ENCODE results near the gene MACROD2.

The MACROD2 gene

DNA sequence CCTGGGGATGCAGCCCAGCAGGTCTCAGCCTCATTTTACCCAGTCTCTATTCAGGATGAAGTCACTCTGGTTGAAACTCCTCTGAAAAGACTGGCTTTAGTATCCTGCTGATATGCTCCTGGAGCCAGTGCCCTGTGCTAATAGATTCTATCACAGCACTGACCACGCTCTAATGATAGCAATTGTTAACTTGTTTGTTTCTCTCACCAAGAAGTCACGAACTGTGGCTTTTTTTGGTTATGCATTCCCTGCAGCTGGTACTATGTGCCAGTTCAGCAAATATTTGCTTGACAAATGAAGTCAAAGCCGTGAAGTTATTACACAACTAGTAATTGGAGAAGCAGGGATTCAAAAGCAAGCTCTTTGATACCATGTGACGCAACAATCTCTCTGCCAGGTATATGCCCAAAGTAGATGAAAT lies 1823.3 kb downstream of the MACROD2 start:
- peak; percentile 54 for DNase-seq (ENCODE audit: low spot score)

DNA sequence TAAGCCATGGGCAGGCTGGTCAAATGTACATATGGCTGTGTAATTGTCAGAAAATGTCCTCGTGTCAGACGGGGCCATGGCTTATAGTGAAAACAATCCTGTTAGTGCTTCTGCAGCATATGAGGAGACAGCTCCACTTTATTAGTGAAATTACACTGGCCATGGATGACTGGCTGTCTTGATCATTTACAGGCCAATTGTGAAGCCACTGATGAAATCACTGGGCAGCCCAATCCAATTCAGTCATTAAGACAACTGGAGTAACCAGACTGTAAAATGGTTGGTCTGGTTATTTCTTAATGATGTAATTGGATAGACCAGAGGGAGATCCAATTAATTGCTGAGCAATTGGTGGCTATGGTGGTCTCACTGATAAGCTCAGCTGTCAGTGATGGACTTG lies 1828.4 kb downstream of the MACROD2 start:
- peak; percentile 37 for DNase-seq (ENCODE audit: low spot score)

DNA sequence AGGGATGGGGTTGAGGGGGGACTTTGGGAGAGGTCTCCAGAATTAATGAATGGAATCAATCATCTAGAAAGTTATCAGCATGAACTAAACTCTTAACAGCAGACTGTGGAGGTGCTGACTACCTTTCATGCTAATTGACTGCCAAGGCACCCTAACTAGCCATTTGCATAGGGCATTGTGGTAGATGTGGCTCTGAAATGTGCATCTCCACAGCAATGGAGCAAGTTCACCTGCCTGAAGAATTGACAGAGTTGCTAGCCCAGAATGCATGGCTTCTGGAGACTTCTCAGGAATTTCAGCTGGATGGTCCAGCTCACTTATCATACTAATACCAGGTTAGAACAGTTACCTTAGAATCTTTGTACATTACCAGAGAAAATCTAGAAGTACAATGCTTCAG lies 1832.3 kb downstream of the MACROD2 start:
- DNase-seq (ENCODE audit: low spot score) = no peak

DNA sequence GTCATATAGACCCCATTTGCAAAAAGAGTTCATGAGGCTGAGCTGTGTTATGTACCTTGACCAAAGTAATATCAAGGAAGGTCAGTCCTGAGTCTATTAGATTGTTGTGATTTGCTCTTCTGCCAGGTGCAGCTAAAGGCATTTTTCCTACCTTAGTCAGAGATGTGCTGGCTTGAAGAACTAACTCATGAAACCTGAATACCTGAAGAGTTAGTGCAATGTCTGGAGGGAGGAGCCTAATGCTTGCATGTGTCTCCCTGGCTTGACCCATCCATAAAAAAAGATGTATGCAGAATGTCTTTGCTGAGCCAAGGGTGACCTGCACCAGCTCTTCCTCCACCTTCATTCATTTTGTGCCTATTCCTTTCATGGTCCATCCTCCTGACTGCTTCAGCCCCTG lies 1835.9 kb downstream of the MACROD2 start:
- DNase-seq (ENCODE audit: low spot score) = peak; percentile 83

DNA sequence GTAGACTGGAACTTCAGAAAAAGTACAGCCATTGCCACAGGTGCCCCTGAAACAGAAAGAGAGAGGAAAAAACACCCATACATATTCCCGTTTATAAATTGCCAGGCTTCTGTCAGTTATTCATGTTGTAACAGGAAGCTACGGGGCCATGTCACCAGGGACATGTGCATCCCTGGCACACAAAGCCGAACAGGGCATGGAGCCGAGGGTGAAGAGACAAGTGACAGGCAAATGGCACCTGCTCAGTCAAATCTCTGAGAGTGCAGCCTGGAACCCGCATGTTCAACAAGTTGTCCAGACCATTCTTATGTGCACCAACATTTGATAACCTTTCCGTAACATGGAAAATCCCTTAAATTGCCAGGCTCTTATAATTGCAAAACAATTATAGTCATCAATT lies 1837.2 kb downstream of the MACROD2 start:
- DNase-seq (ENCODE audit: low spot score) = no peak

DNA sequence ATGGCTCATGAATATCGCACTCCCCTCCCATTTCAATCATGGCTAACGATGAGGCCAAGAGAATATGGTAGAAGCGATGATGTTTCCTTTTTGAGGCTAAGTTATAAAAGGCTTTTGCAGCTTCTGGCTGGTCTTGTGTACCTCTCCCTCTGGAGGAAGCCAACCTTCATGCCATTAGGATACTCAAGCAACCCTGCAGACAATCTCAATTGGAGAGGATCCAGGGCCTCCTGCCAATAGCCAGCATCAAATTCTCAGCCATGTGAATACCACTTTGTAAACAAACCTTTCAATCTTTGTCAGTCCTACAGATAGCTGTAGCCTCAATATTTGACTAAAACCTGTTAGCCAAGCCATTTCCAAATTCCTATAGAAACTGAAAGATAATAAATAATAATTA lies 1839.5 kb downstream of the MACROD2 start:
- no peak for DNase-seq (ENCODE audit: low spot score)

DNA sequence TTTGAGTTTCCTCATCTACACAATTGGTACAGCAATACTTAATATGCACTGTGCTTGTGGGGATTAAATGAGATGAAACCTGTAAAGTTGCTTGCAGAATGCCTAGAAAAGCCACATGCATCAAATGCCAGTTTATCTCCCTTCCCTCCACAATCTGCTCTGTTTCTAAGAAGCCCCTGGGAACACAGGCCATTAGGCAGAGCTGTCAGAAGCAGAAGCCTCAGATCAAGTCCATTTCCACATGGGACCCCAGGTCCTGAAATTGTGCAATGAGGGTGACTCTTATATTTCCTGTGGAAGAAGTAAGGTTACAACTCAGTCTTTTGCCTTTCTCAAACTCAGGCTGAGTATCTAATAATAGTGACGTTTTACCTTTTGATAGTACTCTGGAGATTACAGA lies 1840.5 kb downstream of the MACROD2 start:
- no peak for DNase-seq (ENCODE audit: low spot score)

DNA sequence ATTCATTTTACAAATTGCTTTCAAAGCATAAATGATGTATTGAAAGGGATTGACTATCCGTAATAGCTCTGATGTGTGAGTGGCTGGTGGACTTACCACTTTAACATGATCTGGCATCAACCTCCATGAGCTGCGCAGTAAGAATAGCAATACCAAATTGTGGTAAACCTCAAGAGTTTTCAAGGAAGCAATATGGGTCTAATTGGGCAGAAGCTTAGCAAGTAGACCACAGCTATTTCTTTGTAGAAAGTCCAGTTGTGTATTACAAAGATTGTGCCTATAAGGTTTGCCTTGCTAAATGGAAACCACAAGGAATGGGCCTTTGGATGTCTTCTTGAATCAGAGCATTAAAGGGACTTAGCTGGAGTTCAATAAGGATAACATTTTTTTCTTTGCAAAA lies 1841.3 kb downstream of the MACROD2 start:
- no peak for DNase-seq (ENCODE audit: low spot score)

DNA sequence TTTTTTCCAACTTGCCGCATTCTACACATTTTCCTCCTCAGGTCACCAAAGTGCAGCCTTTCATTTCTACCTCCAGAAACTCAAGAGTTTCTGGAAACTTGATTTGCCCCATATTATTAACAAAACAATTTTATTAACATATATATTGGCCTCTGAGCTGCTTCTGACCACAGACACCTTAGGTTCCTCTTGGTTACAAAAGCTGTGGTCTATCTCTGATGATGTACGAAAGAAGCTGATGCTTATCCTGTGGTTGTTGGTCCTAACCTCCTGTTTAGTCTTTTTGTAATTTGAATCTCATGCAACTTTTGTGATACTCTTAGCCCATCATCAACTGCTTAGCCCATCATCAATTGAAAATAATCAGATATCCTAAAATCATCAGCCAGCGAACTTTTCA lies 1842.2 kb downstream of the MACROD2 start:
- no peak for DNase-seq (ENCODE audit: low spot score)

DNA sequence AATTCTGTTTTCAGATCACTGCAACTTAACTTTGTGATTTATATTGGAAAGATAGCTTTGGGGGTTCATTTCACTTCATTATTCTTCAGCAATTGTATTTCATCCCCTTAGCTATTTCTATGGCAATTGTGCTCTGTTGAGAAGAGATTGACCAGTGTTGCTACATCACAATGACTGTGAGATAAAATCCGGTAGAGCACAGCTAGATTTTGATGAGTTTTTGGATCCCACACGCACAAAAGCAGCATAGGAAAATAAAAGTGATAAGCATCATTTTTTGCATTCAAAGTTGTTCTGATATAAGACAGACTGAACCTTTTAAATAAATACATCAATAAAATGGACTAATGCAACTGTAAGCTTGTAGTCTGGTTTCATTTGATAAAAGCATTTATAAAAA lies 1843.2 kb downstream of the MACROD2 start:
- DNase-seq (ENCODE audit: low spot score) = no peak

DNA sequence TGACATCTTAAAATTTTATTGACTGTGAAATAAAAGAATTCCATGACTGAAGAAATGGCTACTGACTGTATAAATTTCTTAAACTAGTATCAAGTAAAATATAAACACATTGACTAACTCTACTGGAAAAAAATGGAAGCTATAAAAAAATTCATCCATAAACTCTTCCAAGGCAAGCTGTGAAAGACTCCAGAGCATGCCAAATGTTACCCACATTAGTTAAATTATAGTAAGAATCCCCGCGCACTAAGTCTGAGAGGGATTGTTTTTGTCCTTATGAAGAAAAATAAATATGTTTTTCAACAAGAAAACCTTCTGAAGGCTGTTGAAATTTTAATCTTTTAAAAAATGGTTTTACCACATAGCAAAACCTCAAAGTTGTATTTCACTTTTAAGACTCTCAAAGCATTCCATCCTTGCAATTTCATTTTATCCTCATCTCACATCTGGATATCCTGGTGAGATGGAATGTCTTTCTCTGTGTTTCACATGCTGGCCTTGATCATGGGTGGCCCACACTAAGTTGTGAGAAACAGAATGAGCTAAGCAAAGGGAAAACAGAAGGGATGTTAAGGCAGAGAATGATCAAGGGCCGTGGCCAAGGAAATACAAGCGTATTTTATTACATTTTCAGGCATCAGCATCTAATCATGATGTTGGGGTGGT lies 1845.5 kb downstream of the MACROD2 start:
- no peak for DNase-seq (ENCODE audit: low spot score)

DNA sequence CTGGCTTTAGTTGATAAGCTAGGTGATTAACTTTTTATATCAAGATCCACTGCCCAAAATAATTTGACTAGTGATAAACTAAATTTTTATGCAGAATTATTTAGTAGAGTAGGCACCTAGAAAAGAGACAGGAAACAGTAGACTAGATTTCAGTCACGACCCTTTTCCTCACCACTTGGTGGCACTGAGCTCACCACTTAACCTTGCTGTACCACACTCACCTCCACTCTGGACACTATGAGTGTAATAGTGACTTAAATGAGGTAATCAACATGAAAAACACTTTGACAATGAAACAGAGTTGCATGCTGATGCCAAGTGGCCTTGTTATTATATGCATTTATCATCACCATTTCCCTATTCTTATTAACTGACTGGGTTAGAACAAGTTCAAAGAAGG lies 1847.6 kb downstream of the MACROD2 start:
- DNase-seq (ENCODE audit: low spot score) = peak; percentile 29

DNA sequence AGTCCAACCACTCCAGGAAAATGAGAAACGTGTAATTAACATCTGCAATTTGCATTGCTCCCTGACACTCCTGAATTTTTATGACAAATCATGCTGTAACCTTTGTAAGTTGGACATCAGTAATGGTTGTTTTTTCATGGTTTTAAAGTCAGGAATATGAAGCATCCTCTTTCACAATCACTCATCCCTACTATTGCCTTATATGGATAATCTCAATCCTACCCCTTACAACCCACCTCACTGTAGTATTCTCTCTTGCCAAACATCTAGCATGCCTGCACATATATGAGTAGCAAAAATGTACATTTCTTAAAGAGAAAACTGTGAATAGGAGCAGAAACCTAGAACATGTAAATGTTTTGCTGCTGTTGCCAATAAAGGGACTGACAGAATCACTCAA lies 1848.5 kb downstream of the MACROD2 start:
- DNase-seq (ENCODE audit: low spot score) = no peak

DNA sequence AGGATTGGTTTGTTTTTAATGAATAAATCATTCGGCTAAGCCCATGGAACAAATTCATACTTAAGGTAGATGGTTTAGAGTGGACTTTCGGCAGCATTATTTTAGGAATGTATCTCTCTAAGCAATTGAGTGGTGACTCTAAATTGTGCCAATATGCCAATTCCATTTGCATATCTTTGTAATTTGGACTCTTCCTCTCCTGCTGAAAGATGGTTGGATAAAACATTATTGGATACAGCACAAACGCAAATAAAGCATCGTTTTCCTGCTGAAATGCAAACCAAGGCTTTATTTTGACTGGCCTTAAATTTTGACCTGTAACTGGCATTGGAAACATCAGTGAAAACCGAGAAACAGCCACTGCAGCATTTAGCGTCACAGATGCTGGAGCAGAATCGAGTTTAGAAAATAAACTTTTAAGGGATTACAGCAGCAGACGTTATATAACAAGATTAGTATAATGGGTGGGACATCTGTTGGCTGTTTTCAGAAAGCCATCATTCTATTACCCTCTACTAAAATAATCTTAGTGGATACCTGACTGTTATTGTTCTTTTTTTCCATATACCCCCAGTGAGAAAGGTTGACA lies 1852.0 kb downstream of the MACROD2 start:
- no peak for DNase-seq (ENCODE audit: low spot score)

DNA sequence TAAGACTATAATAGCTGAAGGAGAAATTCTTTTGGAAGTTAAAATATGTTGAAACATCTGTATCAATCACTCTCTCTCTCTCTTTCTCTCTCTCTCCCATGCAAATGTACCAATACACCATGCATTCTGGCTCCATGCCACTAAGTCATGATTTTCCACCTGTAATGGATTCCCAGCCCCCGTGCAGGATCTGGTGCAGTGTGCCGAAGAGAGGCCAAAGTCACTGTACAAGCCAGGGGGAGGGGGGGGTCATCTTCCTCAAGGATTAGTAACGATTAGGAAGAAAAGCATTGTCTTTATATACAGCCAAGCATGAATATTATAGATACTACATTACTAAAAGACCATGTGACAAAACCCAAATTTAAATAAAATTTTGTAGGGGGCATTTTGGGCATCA lies 1852.8 kb downstream of the MACROD2 start:
- no peak for DNase-seq (ENCODE audit: low spot score)

DNA sequence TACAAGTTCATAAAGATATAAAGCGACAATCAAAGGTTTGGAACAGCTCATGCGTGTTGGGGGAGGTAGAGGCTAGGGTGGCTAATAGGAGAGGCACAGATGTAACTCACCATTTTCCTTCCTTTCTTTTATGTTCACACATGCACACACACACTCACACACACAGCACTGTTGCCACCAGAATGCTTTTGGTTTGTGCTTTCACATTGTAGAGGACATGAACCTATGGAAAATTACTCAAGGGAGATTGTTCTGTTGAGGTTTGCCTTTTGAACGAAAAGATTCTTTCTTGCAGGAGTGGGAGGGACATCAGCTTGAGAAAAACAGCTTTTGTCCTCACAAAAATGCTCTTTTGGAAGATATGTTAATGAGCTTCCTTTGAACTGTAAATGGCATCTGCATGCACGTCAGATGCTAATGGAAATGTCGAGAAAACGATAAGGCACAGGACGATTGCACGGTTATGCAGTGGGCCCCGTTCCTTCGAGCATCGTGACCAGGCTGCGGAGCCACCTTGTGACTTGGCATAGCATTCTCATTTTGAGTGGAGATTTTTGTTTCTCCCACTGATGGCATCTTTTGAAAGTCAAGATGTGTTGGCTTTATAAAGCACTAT lies 1853.8 kb downstream of the MACROD2 start:
- DNase-seq (ENCODE audit: low spot score) = no peak

DNA sequence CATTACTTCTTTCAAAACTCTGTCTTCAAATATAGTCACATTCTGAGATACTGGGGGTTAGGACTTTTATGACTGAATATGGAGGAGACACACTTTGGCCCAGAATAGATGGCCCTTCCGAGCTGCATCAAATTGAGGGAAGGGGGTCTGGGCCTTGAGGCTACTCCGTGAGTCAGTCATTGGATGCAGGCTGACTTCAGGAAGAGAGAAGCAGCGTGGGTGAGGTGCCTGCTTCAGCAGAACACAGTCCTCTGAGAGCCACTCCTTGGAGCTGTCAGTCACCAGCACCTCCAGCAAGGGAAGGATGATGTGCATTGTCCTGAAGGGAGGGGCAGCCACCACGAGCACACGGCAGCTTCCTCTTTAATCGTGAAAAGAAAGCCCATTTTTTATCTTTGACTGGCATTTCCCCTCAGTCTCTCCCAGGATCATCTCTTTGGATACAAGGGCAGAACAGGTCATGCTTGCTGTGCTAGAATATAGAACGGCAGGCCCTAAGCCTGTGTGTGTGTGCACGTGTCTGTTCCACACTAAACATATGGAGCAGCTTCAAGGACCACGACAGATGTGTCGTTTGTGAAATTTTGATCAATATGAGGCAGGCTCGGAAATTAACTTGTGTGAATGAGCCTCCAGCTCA lies 1856.4 kb downstream of the MACROD2 start:
- DNase-seq (ENCODE audit: low spot score) = no peak

DNA sequence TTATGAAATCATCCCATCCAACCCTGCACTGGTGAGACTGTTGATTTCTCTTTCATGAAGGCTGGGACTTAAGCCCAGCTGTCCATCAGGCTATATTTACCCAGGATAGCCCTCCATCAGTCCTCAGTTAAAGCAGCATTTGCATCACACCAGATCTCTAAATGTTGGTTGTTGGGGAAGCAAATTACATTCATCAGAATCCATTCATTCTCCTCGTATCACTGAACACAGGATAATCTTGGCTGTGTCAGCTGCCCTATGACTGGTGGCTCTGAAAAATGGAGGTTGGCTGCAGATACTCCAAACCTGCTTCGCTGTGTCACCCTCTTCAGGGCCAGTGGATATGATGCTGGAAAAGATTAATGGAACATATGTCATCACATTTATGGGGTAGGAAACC lies 1859.6 kb downstream of the MACROD2 start:
- no peak for DNase-seq (ENCODE audit: low spot score)

DNA sequence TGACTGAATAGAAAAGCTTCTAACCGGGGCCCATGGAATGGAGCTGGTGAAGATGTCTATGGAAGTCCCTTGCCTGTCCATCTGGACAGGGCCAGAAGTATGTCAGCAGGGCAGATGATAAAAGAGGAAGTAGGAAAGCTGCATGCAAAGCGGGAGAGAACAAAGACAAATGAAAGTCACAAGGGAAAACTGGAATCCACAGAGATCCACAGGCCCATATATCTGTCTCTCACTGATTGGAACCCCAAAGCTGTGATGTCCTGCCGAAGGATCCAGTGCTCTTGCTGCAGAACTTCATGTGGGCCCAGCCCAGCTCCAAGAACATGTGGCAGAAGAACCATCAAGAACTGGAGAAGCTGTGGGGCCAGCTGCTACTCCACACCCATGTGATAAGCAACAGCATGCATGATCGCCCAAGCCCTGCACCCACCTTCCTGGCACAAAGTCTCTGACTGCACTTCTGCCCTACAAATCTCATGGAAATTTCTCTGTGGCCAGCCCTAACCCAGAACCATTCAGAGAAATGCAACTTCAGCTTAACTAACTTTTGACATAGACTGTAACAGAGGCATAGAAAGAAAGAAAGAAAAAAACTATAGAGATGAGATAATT lies 1862.0 kb downstream of the MACROD2 start:
- peak; percentile 13 for DNase-seq (ENCODE audit: low spot score)

DNA sequence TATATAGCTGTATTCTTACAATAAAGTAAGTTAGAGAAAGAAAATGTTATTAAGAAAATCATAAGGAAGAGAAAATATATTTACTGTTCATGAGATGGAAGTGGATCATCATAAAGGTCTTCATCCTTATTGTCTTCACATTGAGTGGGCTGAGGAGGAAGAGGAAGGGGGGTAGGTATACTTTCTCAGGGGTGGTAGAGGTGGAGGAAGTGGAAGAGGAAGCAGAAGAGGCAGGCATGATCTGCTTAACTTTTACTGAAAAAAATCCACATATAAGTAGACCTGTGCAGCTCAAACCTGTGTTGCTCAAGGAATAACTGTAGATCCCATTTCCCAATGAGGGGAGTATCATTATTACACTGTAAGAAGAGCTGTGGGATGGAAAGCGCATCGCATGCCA lies 1863.7 kb downstream of the MACROD2 start:
- no peak for DNase-seq (ENCODE audit: low spot score)

DNA sequence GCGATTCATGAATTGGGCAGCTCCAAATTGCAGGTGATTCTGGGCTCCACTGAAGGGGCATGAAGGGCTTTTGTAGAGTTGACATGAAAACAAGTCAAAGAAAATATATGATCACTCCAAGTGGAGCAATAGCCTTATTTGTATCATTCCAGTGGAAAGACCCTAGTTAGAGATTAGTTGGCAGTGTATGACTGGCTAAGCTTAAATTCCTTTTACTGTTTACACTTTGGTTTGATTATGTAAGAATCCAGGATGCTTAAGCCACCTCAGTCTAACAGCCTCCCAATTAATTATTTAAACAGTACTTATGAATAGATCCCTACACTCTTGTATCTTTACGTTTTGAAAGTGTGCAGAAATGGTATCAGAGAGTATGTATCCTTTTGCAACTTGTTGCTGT lies 1865.5 kb downstream of the MACROD2 start:
- no peak for DNase-seq (ENCODE audit: low spot score)

DNA sequence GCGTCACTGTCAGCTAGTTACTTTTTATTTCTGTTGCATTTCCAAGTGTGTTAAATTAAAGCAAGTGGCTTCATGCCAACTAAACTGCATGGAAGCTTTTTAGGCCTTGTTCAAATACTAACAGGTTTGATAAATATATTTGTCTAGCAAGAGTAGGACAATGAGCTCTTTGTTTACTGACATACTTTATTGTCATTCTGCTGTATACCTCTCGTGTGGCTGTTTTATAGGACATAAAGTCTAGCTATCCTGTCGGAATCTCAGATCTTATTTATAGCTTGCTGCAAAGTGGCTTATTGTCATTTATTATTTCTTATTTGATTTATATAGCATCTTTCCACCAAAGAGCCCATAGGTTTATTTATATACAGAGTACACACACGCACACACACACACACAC lies 1866.9 kb downstream of the MACROD2 start:
- no peak for DNase-seq (ENCODE audit: low spot score)

DNA sequence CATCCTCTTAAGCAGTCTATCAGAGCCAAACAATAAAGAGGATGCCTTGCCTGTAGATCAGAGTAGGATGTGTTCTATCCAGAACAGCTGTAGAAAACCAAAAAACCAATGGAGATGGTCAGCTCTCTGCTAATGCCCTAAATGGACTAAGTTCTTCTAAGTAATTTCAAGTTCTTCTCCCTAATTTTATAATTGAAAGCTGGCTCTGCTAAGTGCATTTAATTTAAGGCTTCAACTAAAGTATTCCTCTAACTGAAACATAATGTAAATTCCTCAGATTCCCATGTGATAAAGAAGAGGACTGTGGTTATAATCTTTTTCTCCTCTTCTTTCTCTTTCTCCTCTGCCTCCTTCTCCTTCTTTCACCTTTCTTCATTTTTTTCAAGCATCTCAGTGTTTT lies 1868.4 kb downstream of the MACROD2 start:
- DNase-seq (ENCODE audit: low spot score) = no peak

All from kidney tubule cell (primary cell).